ENCODE results near the gene ACYP2.

Gene ACYP2

DNA sequence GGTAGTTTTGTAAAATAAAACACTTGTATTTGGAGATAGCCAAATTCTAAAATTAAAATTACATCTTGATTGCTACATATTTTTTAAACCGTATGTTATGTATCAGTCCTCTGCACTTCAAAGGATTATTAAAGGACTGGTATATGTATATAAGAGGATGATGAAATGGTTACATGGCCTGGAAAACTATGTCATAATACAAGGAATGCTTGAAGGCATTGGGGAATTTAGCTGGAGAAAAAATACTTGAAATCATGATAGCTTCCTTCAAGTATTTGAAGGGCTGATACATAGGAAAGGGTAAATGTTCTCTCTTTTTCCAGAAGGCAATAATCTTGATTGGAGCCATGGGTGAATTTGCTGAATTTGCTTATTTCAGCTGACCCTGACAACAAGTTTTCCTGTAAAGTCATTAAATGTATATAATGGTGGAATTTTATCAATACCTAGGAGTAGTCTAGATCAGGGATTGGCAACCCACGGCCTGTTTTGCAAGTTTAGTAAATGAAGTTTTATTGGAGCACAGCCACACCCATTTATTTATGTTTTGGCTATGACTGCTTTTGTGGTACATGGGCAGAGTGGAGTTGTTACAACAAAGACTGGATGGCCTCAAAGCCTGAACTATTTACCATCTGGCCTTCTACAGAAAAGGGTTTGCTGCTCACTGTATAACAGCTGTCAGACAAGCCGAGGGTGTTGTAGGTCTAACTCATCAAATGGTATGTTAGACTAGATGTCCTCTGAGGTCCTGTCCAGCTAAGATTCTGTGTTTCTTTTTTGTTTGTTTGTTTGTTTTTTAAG is 34.4 kb downstream of the ACYP2 start:
- DNase-seq (ENCODE audit: low read depth in 2 of 2), result no peak

- no peak for DNase-seq (ENCODE audit: low read depth in 2 of 2)
Observed at GRCh38 chr2:54158311-54158710, 42.9 kb downstream of the ACYP2 start.

GRCh38 chr2:54161660-54162424 is 46.4 kb downstream of the ACYP2 start:
- DNase-seq (ENCODE audit: low read depth in 2 of 2), result no peak

GRCh38 chr2:54164106-54164505 is 48.7 kb downstream of the ACYP2 start:
- DNase-seq (ENCODE audit: low read depth in 2 of 2), result no peak

DNA sequence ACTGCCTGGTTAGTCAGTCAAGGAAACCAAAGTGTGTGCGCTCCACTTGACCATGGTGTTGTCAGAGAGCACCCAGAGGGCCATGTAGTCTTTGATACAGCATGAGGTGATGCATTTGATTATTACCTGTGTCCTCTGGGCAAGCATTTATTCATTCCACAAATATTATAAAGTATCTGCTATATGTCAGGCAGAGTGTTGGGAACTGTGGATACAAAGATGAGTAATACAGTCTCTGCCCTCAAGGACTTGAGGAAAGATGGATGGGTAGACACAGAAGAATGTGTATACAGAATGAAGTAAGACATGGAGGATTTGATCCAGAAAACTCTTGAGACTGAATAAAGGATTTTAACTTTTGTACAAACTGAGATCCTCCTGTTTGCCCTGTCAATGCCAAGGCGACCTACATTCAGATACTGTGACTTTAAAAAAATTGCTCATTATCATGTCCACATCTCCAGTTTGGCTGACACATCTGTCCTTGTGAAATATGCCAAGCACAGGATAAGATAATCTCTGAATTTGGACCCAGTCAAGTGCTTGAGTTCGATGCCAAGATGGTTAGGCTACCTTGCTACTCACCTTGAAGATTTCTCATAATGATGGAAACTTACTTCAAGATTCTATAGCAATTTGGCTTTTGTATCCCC is 50.8 kb downstream of the ACYP2 start:
- DNase-seq (ENCODE audit: low read depth in 2 of 2), result no peak

DNA sequence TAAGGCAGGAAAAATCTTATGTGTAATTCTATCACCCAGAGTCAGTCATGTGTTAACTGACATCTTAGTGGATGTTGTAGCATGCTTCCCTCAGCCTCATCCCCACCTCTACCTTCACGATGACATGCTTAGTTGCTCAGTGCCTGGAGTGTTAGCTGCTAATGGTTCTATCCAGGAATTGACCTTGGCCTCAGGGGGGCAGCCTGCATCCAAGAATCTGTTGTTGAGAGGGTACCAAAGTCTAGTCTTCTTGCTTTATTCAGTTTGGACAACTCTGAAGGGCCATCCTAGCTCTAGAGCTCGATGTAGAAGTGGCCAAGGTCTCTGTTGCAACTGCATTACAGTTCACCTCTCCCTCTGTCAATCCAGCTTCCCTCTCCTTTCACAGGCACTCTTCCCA is 61.2 kb downstream of the ACYP2 start:
- no peak for DNase-seq (ENCODE audit: low read depth in 2 of 2)

- DNase-seq (ENCODE audit: low read depth in 2 of 2), result no peak
Observed at GRCh38 chr2:54183281-54183680, 67.9 kb downstream of the ACYP2 start.

DNA sequence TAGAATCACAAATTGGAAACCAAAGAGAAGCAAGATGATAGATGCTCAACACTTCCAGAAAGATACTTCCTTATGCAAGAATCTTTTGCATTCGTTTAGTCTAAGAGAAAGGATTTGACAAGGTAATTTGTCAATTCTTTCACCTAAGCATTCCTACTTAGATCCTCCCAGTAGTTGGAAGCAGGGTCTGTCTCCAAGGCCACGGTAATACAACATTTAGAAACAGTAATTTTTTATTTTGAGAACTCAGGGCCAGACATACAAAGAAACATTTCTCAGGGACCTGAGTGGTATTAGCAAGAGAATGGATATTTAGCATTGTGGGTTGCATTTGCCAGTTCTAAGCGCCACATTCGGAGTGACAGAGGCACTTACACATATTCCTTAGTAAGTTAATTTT is 68.6 kb downstream of the ACYP2 start:
- DNase-seq (ENCODE audit: low read depth in 2 of 2), result no peak

GRCh38 chr2:54185105-54185504 is 69.7 kb downstream of the ACYP2 start:
- no peak for DNase-seq (ENCODE audit: low read depth in 2 of 2)

DNA sequence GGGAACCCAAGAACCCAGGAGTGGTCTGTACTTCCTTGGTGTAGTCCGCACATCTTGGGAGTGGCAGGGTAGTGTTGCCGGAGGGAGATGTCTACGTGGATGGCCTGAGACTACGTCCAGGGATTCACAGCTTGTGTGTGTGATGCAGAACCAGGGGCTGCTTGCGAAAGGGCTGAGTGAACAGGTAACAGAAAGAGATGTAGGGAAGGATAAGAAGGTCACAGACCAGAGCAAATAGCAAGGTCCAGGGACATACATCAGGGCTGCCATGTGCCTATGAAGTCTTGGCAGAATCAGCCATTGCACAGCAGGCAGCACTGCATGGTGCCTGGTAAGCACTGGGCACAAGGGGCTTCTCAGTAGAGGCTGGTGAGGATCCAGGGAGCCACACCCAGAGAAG is 71.9 kb downstream of the ACYP2 start:
- DNase-seq (ENCODE audit: low read depth in 2 of 2), result no peak

GRCh38 chr2:54189539-54189938 is 74.1 kb downstream of the ACYP2 start:
- no peak for DNase-seq (ENCODE audit: low read depth in 2 of 2)

DNA sequence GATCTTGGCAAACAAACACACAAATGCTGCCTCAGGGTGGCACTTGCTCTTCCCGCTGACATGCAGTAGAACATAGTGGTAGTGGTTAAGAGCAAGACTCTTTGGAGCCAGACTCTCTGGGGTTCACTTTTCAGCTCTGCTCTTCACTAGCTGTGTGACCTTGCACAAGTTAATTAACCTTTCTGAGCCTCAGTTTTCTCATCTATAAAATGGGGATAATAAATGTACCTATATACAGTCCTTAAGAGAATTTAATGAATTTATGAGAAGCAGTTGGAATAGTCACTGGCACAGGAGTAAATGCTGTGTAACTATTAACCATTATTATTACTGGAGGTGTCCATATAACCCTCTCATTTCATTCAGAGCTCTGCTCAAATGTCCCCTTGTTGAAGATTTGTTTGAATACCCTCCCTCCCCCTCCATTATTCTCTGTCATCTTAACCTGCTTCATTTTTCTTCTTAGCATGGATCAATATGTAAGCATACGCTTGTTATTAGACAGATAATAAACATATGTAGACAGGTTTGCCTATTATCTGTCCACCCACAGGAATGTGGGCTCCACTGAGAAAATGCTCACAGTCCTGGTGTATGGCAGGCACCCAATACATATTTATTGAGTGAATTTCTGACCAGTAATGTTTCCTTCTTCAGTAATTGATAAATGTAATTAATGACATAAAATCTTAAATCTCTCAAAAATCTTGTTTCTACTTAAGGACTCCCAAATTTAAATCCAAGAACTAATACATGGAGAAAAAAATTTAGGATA is 76.1 kb downstream of the ACYP2 start:
- DNase-seq (ENCODE audit: low read depth in 2 of 2), result no peak

GRCh38 chr2:54194761-54195750 is 79.6 kb downstream of the ACYP2 start:
- no peak for DNase-seq (ENCODE audit: low read depth in 2 of 2)

GRCh38 chr2:54196646-54197045 is 81.2 kb downstream of the ACYP2 start:
- DNase-seq (ENCODE audit: low read depth in 2 of 2), result no peak

GRCh38 chr2:54204476-54204875 is 89.1 kb downstream of the ACYP2 start:
- DNase-seq (ENCODE audit: low read depth in 2 of 2), result no peak

- no peak for DNase-seq (ENCODE audit: low read depth in 2 of 2)
Observed at GRCh38 chr2:54206596-54206995, 91.2 kb downstream of the ACYP2 start.

DNA sequence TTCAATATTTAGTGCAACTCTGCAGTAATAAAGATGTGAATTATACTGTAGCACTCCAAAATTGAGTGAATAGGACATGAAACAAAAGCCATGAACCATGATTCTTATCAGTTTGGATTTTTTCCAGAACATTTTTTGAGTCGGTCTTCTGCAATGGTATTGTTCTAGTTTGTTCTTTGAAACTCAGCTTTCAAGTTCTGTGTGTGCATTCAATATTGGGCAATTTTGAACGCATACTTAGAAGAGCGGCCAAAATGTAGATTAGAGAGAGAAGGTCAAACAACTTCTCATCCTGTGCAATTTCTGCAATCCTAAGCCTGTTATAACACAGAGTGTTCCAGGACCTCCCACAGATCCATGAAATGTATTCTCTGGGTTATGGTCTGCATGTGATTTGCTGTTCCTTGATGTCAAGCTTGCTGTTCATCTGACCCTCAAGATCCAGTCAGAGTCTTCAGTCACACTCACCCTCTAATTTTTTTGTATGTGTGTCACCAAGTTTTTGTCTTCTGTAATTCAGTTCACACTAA is 92.3 kb downstream of the ACYP2 start:
- no peak for DNase-seq (ENCODE audit: low read depth in 2 of 2)

DNA sequence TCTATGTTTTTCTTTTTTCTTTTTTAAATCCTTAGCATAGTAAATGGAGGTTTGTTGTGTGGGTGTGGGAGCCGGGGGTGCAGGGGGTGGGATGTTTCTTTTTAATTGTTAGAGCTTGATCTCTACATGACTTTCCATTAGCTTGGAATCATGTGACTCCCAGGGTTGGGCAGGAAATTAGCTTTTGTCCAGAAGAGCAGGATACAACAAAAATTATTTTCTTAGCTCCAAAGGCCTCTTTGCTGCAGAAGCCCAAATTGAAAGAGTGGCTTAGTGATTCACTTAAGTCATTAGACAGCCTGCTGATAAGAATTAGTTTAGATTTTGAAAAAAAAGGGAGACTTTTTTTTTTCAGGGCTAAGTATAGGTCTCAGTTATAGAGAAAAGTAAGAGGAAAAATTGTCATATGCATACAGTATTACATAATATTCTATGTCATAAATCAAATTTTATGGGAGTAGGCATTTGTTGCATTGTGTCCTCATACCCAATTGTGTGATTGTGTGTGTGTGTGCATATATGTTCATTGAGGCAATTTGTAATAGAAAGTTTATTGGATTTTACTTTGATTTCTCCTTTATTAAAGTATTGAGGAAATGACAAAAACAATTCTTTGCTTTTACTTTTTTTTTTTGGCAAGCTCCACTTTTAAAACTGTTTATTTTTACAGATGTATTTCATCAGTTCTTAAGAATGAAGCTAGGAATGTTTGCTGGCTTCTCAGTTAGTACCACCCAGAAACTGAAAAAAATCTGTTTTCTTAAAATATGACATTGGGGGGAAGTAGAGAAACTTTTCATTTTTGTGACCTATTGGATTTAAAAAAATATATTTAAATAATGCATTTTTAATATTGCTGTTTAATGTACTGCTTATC is 93.2 kb downstream of the ACYP2 start:
- no peak for DNase-seq (ENCODE audit: low read depth in 2 of 2)

DNA sequence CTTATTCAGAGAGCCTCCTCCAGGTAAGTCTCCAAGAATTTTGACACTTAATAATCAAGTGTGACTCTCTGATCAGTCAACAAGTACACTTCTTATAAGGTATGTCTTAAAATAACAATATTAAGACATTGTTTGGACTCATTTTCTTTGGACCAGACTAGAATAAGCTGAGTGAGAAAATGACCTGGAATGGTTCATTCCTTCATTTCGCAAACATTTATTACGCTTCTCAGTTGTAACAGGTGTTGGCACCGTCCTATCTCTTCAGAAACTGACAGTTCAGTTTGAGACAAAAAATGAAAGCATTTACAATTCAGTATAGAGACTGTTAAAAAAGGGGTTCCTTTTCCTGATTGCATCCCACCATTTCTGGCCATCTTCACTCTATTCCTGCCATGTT is 94.0 kb downstream of the ACYP2 start:
- no peak for DNase-seq (ENCODE audit: low read depth in 2 of 2)

Measured in stimulated activated CD4-positive, alpha-beta T cell treated with anti-CD3 and anti-CD28 coated beads, Interleukin-4, amount 100 ng/mL, for 48 hours (primary cell).